HEK293 (cell line): ENCODE measurements around the gene CDK2.
A peak's percentile ranks its signal among the peaks of the same experiment; 100 is the strongest.

Experiments
- GLIS2 ChIP-seq: fragments of 450-650 bp; formaldehyde crosslinking; IDR thresholded peaks from 2 replicates; pipeline ENCODE4 v1.5.1; 2016; ENCODE audit warnings: missing biosample characterization, missing genetic modification characterization
- HOXD13 ChIP-seq: sonication (generic); formaldehyde crosslinking; IDR thresholded peaks from 2 replicates; pipeline ENCODE4 v1.8.0; 2022; ENCODE audit warnings: missing genetic modification reagents, borderline replicate concordance
- KLF9 ChIP-seq: fragments of 450-650 bp; formaldehyde crosslinking; IDR thresholded peaks from 2 replicates; pipeline ENCODE4 v1.5.1; 2016; ENCODE audit warnings: missing biosample characterization, missing genetic modification characterization, low read depth
- OVOL3 ChIP-seq: fragments of 450-650 bp; formaldehyde crosslinking; IDR thresholded peaks from 2 replicates; pipeline ENCODE4 v1.5.1; 2016; ENCODE audit warnings: missing biosample characterization, missing genetic modification characterization
- REPIN1 ChIP-seq: fragments of 450-650 bp; formaldehyde crosslinking; IDR thresholded peaks from 2 replicates; pipeline ENCODE4 v1.5.1; 2017; ENCODE audit warnings: missing biosample characterization, missing genetic modification characterization, low read depth
- SALL2 ChIP-seq: fragments of 450-650 bp; formaldehyde crosslinking; IDR thresholded peaks from 2 replicates; pipeline ENCODE4 v1.5.0; 2017; ENCODE audit warnings: missing biosample characterization, mild to moderate bottlenecking, missing genetic modification characterization, borderline replicate concordance
- ZNF10 ChIP-seq: fragments of 450-650 bp; formaldehyde crosslinking; IDR thresholded peaks from 2 replicates; pipeline ENCODE4 v1.5.1; 2017; ENCODE audit warnings: missing biosample characterization, missing genetic modification characterization
- ZNF114 ChIP-seq: fragments of 450-650 bp; formaldehyde crosslinking; IDR thresholded peaks from 2 replicates; pipeline ENCODE4 v1.5.0; 2017; ENCODE audit warnings: missing biosample characterization, missing genetic modification characterization
- ZNF121 ChIP-seq: fragments of 450-650 bp; formaldehyde crosslinking; IDR thresholded peaks from 2 replicates; pipeline ENCODE4 v1.5.1; 2016; ENCODE audit warnings: missing biosample characterization, missing genetic modification characterization
- ZNF155 ChIP-seq: fragments of 450-650 bp; formaldehyde crosslinking; IDR thresholded peaks from 2 replicates; pipeline ENCODE4 v1.5.1; 2016; ENCODE audit warnings: missing biosample characterization, missing genetic modification characterization
- ZNF184 ChIP-seq: fragments of 450-650 bp; IDR thresholded peaks from 2 replicates; pipeline ENCODE4 v1.5.1; 2018; ENCODE audit warnings: missing biosample characterization, mild to moderate bottlenecking, missing genetic modification characterization
- ZNF23 ChIP-seq: fragments of 450-650 bp; formaldehyde crosslinking; IDR thresholded peaks from 2 replicates; pipeline ENCODE4 v1.5.1; 2016; ENCODE audit warnings: missing biosample characterization, missing genetic modification characterization, borderline replicate concordance
- ZNF266 ChIP-seq: fragments of 450-650 bp; formaldehyde crosslinking; IDR thresholded peaks from 2 replicates; pipeline ENCODE4 v1.5.1; 2016; ENCODE audit warnings: missing biosample characterization, missing genetic modification characterization, low read depth
- ZNF350 ChIP-seq: fragments of 450-650 bp; formaldehyde crosslinking; IDR thresholded peaks from 2 replicates; pipeline ENCODE4 v1.5.0; 2017; ENCODE audit warnings: missing biosample characterization, mild to moderate bottlenecking, missing genetic modification characterization
- ZNF580 ChIP-seq: fragments of 450-650 bp; formaldehyde crosslinking; IDR thresholded peaks from 2 replicates; pipeline ENCODE4 v1.5.1; 2016; ENCODE audit warnings: missing biosample characterization, missing genetic modification characterization
- ZNF623 ChIP-seq: fragments of 450-650 bp; formaldehyde crosslinking; IDR thresholded peaks from 2 replicates; pipeline ENCODE4 v1.5.1; 2016; ENCODE audit warnings: missing biosample characterization, missing genetic modification characterization
- ZNF626 ChIP-seq: fragments of 450-650 bp; sonication (Bioruptor Pico); formaldehyde crosslinking; IDR thresholded peaks from 2 replicates; pipeline ENCODE4 v1.5.1; 2018; ENCODE audit warnings: missing biosample characterization, missing genetic modification characterization, inconsistent platforms
- ZNF654 ChIP-seq: fragments of 450-650 bp; formaldehyde crosslinking; IDR thresholded peaks from 2 replicates; pipeline ENCODE4 v1.5.1; 2016; ENCODE audit warnings: low read depth, missing biosample characterization, missing genetic modification characterization
- ZNF658 ChIP-seq: fragments of 450-650 bp; formaldehyde crosslinking; IDR thresholded peaks from 2 replicates; pipeline ENCODE4; 2016; ENCODE audit warnings: missing biosample characterization, missing genetic modification characterization
- ZNF664 ChIP-seq: fragments of 450-650 bp; formaldehyde crosslinking; IDR thresholded peaks from 2 replicates; pipeline ENCODE4 v1.5.1; 2016; ENCODE audit warnings: missing biosample characterization, missing genetic modification characterization
- ZNF677 ChIP-seq: fragments of 450-650 bp; IDR thresholded peaks from 2 replicates; pipeline ENCODE4 v1.5.0; 2018; ENCODE audit warnings: missing biosample characterization, mild to moderate bottlenecking, missing genetic modification characterization, moderate library complexity
- ZNF692 ChIP-seq: fragments of 450-650 bp; formaldehyde crosslinking; IDR thresholded peaks from 2 replicates; pipeline ENCODE4 v1.5.1; 2016; ENCODE audit warnings: missing biosample characterization, missing genetic modification characterization
- ZNF791 ChIP-seq: fragments of 450-650 bp; formaldehyde crosslinking; IDR thresholded peaks from 2 replicates; pipeline ENCODE4 v1.5.1; 2016; ENCODE audit warnings: missing biosample characterization, missing genetic modification characterization
- TF ChIP-seq, protein P1 (sequence below): fragments of 450-650 bp; formaldehyde crosslinking; IDR thresholded peaks from 2 replicates; pipeline ENCODE4 v1.5.1; 2016; ENCODE audit warnings: missing biosample characterization, missing genetic modification characterization, borderline replicate concordance
- TF ChIP-seq, protein P2 (sequence below): fragments of 450-650 bp; IDR thresholded peaks from 2 replicates; pipeline ENCODE4 v1.5.1; 2018; ENCODE audit warnings: missing biosample characterization, missing genetic modification characterization
- TF ChIP-seq, protein P3 (sequence below): fragments of 450-650 bp; formaldehyde crosslinking; IDR thresholded peaks from 2 replicates; pipeline ENCODE4 v1.5.1; 2016; ENCODE audit warnings: missing biosample characterization, missing genetic modification characterization
- TF ChIP-seq, protein P4 (sequence below): fragments of 450-650 bp; formaldehyde crosslinking; IDR thresholded peaks from 2 replicates; pipeline ENCODE4 v1.5.1; 2017; ENCODE audit warnings: missing biosample characterization, missing genetic modification characterization
- TF ChIP-seq, protein P5 (sequence below): fragments of 450-650 bp; formaldehyde crosslinking; IDR thresholded peaks from 2 replicates; pipeline ENCODE4 v1.5.1; 2016; ENCODE audit warnings: missing biosample characterization, missing genetic modification characterization

Gene CDK2

GRCh38 chr12:55927588-55928502 is 38.8 kb upstream of the CDK2 start, which contains the start of gene PYM1 (continued):
- TF ChIP-seq KLF9 (0 out of 2 replicates have a peak, but pooled peaks have one; percentile 42), ZNF791 (tag by site-specific recombination) (no peak), ZNF121 (tag by site-specific recombination) (peak; percentile 80), ZNF654 (tag by site-specific recombination) (no peak), ZNF350 (tag by site-specific recombination) (no peak), ZNF155 (tag by site-specific recombination) (no peak), ZNF623 (no peak), ZNF677 (tag by site-specific recombination) (no peak), REPIN1 (no peak), ZNF626 (tag by site-specific recombination) (no peak), ZNF266 (tag by site-specific recombination) (no peak), OVOL3 (tag by site-specific recombination) (no peak), ZNF23 (tag by site-specific recombination) (no peak), GLIS2 (tag by site-specific recombination) (peak; percentile 17; the same call in 1 of the 2 replicates), SALL2 (tag by site-specific recombination) (no peak), ZNF10 (tag by site-specific recombination) (no peak), HOXD13 (CRISPR knock-in tag) (no peak), ZNF664 (tag by site-specific recombination) (no peak), ZNF580 (tag by site-specific recombination) (no peak), ZNF114 (tag by site-specific recombination) (no peak), ZNF184 (tag by site-specific recombination) (no peak), ZNF658 (tag by site-specific recombination) (no peak), ZNF692 (tag by site-specific recombination) (0 out of 2 replicates have a peak, but pooled peaks have one; percentile 19)
- TF ChIP-seq, protein P1, sequence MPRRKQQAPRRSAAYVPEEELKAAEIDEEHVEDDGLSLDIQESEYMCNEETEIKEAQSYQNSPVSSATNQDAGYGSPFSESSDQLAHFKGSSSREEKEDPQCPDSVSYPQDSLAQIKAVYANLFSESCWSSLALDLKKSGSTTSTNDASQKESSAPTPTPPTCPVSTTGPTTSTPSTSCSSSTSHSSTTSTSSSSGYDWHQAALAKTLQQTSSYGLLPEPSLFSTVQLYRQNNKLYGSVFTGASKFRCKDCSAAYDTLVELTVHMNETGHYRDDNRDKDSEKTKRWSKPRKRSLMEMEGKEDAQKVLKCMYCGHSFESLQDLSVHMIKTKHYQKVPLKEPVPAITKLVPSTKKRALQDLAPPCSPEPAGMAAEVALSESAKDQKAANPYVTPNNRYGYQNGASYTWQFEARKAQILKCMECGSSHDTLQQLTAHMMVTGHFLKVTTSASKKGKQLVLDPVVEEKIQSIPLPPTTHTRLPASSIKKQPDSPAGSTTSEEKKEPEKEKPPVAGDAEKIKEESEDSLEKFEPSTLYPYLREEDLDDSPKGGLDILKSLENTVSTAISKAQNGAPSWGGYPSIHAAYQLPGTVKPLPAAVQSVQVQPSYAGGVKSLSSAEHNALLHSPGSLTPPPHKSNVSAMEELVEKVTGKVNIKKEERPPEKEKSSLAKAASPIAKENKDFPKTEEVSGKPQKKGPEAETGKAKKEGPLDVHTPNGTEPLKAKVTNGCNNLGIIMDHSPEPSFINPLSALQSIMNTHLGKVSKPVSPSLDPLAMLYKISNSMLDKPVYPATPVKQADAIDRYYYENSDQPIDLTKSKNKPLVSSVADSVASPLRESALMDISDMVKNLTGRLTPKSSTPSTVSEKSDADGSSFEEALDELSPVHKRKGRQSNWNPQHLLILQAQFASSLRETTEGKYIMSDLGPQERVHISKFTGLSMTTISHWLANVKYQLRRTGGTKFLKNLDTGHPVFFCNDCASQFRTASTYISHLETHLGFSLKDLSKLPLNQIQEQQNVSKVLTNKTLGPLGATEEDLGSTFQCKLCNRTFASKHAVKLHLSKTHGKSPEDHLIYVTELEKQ (tag by site-specific recombination) = no peak
- TF ChIP-seq, protein P2, sequence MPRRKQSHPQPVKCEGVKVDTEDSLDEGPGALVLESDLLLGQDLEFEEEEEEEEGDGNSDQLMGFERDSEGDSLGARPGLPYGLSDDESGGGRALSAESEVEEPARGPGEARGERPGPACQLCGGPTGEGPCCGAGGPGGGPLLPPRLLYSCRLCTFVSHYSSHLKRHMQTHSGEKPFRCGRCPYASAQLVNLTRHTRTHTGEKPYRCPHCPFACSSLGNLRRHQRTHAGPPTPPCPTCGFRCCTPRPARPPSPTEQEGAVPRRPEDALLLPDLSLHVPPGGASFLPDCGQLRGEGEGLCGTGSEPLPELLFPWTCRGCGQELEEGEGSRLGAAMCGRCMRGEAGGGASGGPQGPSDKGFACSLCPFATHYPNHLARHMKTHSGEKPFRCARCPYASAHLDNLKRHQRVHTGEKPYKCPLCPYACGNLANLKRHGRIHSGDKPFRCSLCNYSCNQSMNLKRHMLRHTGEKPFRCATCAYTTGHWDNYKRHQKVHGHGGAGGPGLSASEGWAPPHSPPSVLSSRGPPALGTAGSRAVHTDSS (tag by site-specific recombination) = no peak
- TF ChIP-seq, protein P3, sequence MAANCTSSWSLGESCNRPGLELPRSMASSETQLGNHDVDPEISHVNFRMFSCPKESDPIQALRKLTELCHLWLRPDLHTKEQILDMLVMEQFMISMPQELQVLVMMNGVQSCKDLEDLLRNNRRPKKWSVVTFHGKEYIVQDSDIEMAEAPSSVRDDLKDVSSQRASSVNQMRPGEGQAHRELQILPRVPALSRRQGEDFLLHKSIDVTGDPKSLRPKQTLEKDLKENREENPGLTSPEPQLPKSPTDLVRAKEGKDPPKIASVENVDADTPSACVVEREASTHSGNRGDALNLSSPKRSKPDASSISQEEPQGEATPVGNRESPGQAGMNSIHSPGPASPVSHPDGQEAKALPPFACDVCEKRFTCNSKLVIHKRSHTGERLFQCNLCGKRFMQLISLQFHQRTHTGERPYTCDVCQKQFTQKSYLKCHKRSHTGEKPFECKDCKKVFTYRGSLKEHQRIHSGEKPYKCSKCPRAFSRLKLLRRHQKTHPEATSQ (tag by site-specific recombination) = no peak
- TF ChIP-seq, protein P4, sequence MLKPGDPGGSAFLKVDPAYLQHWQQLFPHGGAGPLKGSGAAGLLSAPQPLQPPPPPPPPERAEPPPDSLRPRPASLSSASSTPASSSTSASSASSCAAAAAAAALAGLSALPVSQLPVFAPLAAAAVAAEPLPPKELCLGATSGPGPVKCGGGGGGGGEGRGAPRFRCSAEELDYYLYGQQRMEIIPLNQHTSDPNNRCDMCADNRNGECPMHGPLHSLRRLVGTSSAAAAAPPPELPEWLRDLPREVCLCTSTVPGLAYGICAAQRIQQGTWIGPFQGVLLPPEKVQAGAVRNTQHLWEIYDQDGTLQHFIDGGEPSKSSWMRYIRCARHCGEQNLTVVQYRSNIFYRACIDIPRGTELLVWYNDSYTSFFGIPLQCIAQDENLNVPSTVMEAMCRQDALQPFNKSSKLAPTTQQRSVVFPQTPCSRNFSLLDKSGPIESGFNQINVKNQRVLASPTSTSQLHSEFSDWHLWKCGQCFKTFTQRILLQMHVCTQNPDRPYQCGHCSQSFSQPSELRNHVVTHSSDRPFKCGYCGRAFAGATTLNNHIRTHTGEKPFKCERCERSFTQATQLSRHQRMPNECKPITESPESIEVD = no peak
- TF ChIP-seq, protein P5, sequence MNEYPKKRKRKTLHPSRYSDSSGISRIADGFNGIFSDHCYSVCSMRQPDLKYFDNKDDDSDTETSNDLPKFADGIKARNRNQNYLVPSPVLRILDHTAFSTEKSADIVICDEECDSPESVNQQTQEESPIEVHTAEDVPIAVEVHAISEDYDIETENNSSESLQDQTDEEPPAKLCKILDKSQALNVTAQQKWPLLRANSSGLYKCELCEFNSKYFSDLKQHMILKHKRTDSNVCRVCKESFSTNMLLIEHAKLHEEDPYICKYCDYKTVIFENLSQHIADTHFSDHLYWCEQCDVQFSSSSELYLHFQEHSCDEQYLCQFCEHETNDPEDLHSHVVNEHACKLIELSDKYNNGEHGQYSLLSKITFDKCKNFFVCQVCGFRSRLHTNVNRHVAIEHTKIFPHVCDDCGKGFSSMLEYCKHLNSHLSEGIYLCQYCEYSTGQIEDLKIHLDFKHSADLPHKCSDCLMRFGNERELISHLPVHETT (tag by site-specific recombination) = no peak
